T-helper 2 cell treated with Interferon-gamma antibody and Interleukin-4, amounts not matched to agents 5 μg/mL and 100 μg/mL, for 36 hours (primary cell): Measurements from ENCODE around the gene OTOF.

ENCODE experiments used
- DNase-seq: peaks from one replicate; pipeline ENCODE4 v3.0.0; 2021; ENCODE audit warnings: low spot score
- H3K27ac Mint-ChIP-seq: one replicate; pipeline ENCODE4 v1.8.0; 2021; ENCODE audit warnings: mild to moderate bottlenecking, mixed read lengths
- H3K27me3 Mint-ChIP-seq: one replicate; pipeline ENCODE4 v1.8.0; 2021; ENCODE audit warnings: low read depth, mixed read lengths
- H3K36me3 Mint-ChIP-seq: one replicate; pipeline ENCODE4 v1.8.0; 2021; ENCODE audit warnings: low read depth, mixed read lengths
- H3K4me1 Mint-ChIP-seq: one replicate; pipeline ENCODE4 v1.8.0; 2021; ENCODE audit warnings: low read depth, mixed read lengths
- H3K4me3 Mint-ChIP-seq: one replicate; pipeline ENCODE4 v1.8.0; 2022; ENCODE audit warnings: mild to moderate bottlenecking, moderate library complexity, mixed read lengths
- H3K9me3 Mint-ChIP-seq: one replicate; pipeline ENCODE4 v1.8.0; 2021; ENCODE audit warnings: mixed read lengths

The OTOF gene

GRCh38 chr2:26449278-26450030 lies 28.5 kb downstream of the OTOF start:
- Mint-ChIP-seq H3K4me1 (no peaks in the 10 kb centered on the region), H3K27me3 (no peaks in the 10 kb centered on the region), H3K9me3 (no peaks in the 10 kb centered on the region), H3K27ac (no peak overlapping the region), H3K36me3 (no peaks in the 10 kb centered on the region), H3K4me3 (no peak overlapping the region)
- no peak for DNase-seq

- DNase-seq: no peak
- H3K4me3 Mint-ChIP-seq: no peak overlapping the region
- H3K4me1 Mint-ChIP-seq: no peaks in the 10 kb centered on the region
- no peaks in the 10 kb centered on the region for H3K27me3 Mint-ChIP-seq
- no peaks in the 10 kb centered on the region for H3K9me3 Mint-ChIP-seq
- H3K36me3 Mint-ChIP-seq: no peaks in the 10 kb centered on the region
- no peak overlapping the region for H3K27ac Mint-ChIP-seq
Measured at GRCh38 chr2:26448651-26449050, 29.3 kb downstream of the OTOF start.

- Mint-ChIP-seq H3K27me3 (peaks cover 4% of the 10 kb centered on the region), H3K4me1 (no peaks in the 10 kb centered on the region), H3K36me3 (no peaks in the 10 kb centered on the region), H3K4me3 (no peak overlapping the region), H3K27ac (no peak overlapping the region), H3K9me3 (no peaks in the 10 kb centered on the region)
- DNase-seq: no peak
Measured at GRCh38 chr2:26444236-26444635, 33.7 kb downstream of the OTOF start.

GRCh38 chr2:26442707-26443106 lies 35.2 kb downstream of the OTOF start:
- peaks cover 13% of the 10 kb centered on the region for H3K27me3 Mint-ChIP-seq
- no peaks in the 10 kb centered on the region for H3K36me3 Mint-ChIP-seq
- no peaks in the 10 kb centered on the region for H3K4me1 Mint-ChIP-seq
- DNase-seq: no peak
- H3K4me3 Mint-ChIP-seq: no peak overlapping the region
- no peak overlapping the region for H3K27ac Mint-ChIP-seq
- H3K9me3 Mint-ChIP-seq: no peaks in the 10 kb centered on the region

GRCh38 chr2:26442301-26442700 lies 35.6 kb downstream of the OTOF start:
- Mint-ChIP-seq H3K4me3 (no peak overlapping the region), H3K36me3 (no peaks in the 10 kb centered on the region), H3K4me1 (no peaks in the 10 kb centered on the region), H3K9me3 (no peaks in the 10 kb centered on the region), H3K27me3 (peaks cover 13% of the 10 kb centered on the region), H3K27ac (no peak overlapping the region)
- DNase-seq: no peak

- DNase-seq: no peak
- H3K27ac Mint-ChIP-seq: no peak overlapping the region
- no peak overlapping the region for H3K4me3 Mint-ChIP-seq
- H3K4me1 Mint-ChIP-seq: no peaks in the 10 kb centered on the region
- no peaks in the 10 kb centered on the region for H3K36me3 Mint-ChIP-seq
- H3K9me3 Mint-ChIP-seq: no peaks in the 10 kb centered on the region
- H3K27me3 Mint-ChIP-seq: peaks cover 16% of the 10 kb centered on the region
Measured at GRCh38 chr2:26438926-26439325, 39.0 kb downstream of the OTOF start.

- H3K36me3 Mint-ChIP-seq: no peaks in the 10 kb centered on the region
- DNase-seq: no peak
- no peaks in the 10 kb centered on the region for H3K9me3 Mint-ChIP-seq
- H3K4me3 Mint-ChIP-seq: no peak overlapping the region
- no peaks in the 10 kb centered on the region for H3K4me1 Mint-ChIP-seq
- no peak overlapping the region for H3K27ac Mint-ChIP-seq
- H3K27me3 Mint-ChIP-seq: peaks cover 20% of the 10 kb centered on the region
Measured at GRCh38 chr2:26438526-26438925, 39.4 kb downstream of the OTOF start.

GRCh38 chr2:26435106-26435505 lies 42.8 kb downstream of the OTOF start:
- no peak overlapping the region for H3K27ac Mint-ChIP-seq
- peaks cover 30% of the 10 kb centered on the region for H3K27me3 Mint-ChIP-seq
- no peak overlapping the region for H3K4me3 Mint-ChIP-seq
- DNase-seq: no peak
- H3K36me3 Mint-ChIP-seq: no peaks in the 10 kb centered on the region
- H3K4me1 Mint-ChIP-seq: peaks cover 2% of the 10 kb centered on the region
- no peaks in the 10 kb centered on the region for H3K9me3 Mint-ChIP-seq

- Mint-ChIP-seq H3K9me3 (no peaks in the 10 kb centered on the region), H3K36me3 (no peaks in the 10 kb centered on the region)
Measured at GRCh38 chr2:26432859-26433258, 45.1 kb downstream of the OTOF start.

GRCh38 chr2:26432363-26432762 lies 45.6 kb downstream of the OTOF start:
- Mint-ChIP-seq H3K36me3 (no peaks in the 10 kb centered on the region), H3K4me3 (no peak overlapping the region), H3K9me3 (no peaks in the 10 kb centered on the region), H3K27ac (no peak overlapping the region), H3K4me1 (peaks cover 2% of the 10 kb centered on the region), H3K27me3 (peaks cover 25% of the 10 kb centered on the region)
- no peak for DNase-seq

More at GRCh38 chr2:26432859-26433258, 45.1 kb downstream of the OTOF start:
- no peak for DNase-seq
- H3K27me3 Mint-ChIP-seq: peaks cover 25% of the 10 kb centered on the region
- H3K4me1 Mint-ChIP-seq: peaks cover 2% of the 10 kb centered on the region
- no peak overlapping the region for H3K4me3 Mint-ChIP-seq
- H3K27ac Mint-ChIP-seq: no peak overlapping the region

GRCh38 chr2:26430826-26431225 lies 47.1 kb downstream of the OTOF start:
- peaks cover 23% of the 10 kb centered on the region for H3K27me3 Mint-ChIP-seq
- no peak overlapping the region for H3K4me3 Mint-ChIP-seq

GRCh38 chr2:26429779-26430578 lies 47.9 kb downstream of the OTOF start:
- peaks cover 2% of the 10 kb centered on the region for H3K4me1 Mint-ChIP-seq
- no peaks in the 10 kb centered on the region for H3K36me3 Mint-ChIP-seq
- no peak for DNase-seq
- H3K4me3 Mint-ChIP-seq: no peak overlapping the region
- no peaks in the 10 kb centered on the region for H3K9me3 Mint-ChIP-seq
- H3K27me3 Mint-ChIP-seq: peaks cover 26% of the 10 kb centered on the region
- no peak overlapping the region for H3K27ac Mint-ChIP-seq

More at GRCh38 chr2:26430826-26431225, 47.1 kb downstream of the OTOF start:
- no peak overlapping the region for H3K27ac Mint-ChIP-seq
- no peaks in the 10 kb centered on the region for H3K36me3 Mint-ChIP-seq
- peaks cover 2% of the 10 kb centered on the region for H3K4me1 Mint-ChIP-seq
- no peaks in the 10 kb centered on the region for H3K9me3 Mint-ChIP-seq
- no peak for DNase-seq

- Mint-ChIP-seq H3K36me3 (no peaks in the 10 kb centered on the region), H3K4me3 (no peak overlapping the region), H3K27me3 (peaks cover 29% of the 10 kb centered on the region), H3K4me1 (peaks cover 2% of the 10 kb centered on the region), H3K9me3 (no peaks in the 10 kb centered on the region), H3K27ac (no peak overlapping the region)
- DNase-seq: no peak
Measured at GRCh38 chr2:26428846-26429245, 49.1 kb downstream of the OTOF start.

GRCh38 chr2:26424221-26424620 lies 53.7 kb downstream of the OTOF start:
- no peak overlapping the region for H3K4me3 Mint-ChIP-seq
- H3K27ac Mint-ChIP-seq: no peak overlapping the region
- no peaks in the 10 kb centered on the region for H3K9me3 Mint-ChIP-seq
- peaks cover 22% of the 10 kb centered on the region for H3K27me3 Mint-ChIP-seq
- no peaks in the 10 kb centered on the region for H3K4me1 Mint-ChIP-seq
- no peaks in the 10 kb centered on the region for H3K36me3 Mint-ChIP-seq
- no peak for DNase-seq
